IMR-90 (cell line): ENCODE results near the gene ENAH.

Experiments
- MAZ ChIP-seq: IDR thresholded peaks from 2 replicates; pipeline ENCODE4 v1.6.1; 2012; ENCODE audit warnings: low read depth, mild to moderate bottlenecking, low read length, improper control_type of control experiment, moderate library complexity, borderline replicate concordance
- POLR2A ChIP-seq: IDR thresholded peaks from 2 replicates; pipeline ENCODE4 v1.6.1; 2012; ENCODE audit warnings: mild to moderate bottlenecking, low read depth, low read length
- RFX5 ChIP-seq: IDR thresholded peaks from 2 replicates; pipeline ENCODE4 v1.8.0; 2012; ENCODE audit warnings: low read depth, mild to moderate bottlenecking, low read length, moderate library complexity
- SMC3 ChIP-seq: fragments of 150-350 bp; IDR thresholded peaks from 2 replicates; pipeline ENCODE4 v1.6.1; 2016; ENCODE audit warnings: low read depth, mild to moderate bottlenecking, antibody characterized with exemption, low read length, moderate library complexity
- TF ChIP-seq, protein P1 (sequence below): conservative IDR thresholded peaks from 2 replicates; pipeline ENCODE4 v1.5.1; 2012; ENCODE audit warnings: mild to moderate bottlenecking, low read depth, low read length, improper control_type of control experiment
- TF ChIP-seq, protein P2 (sequence below): fragments of 150-350 bp; IDR thresholded peaks from 2 replicates; pipeline ENCODE4 v1.6.1; 2017; ENCODE audit warnings: mild to moderate bottlenecking, antibody characterized with exemption, low read length, low read depth

GRCh38 chr1:225474986-225475820 is 177.7 kb downstream of the ENAH start:
- peak; percentile 51; the same call in 1 of the 2 replicates for TF ChIP-seq MAZ
- TF ChIP-seq, protein P1, sequence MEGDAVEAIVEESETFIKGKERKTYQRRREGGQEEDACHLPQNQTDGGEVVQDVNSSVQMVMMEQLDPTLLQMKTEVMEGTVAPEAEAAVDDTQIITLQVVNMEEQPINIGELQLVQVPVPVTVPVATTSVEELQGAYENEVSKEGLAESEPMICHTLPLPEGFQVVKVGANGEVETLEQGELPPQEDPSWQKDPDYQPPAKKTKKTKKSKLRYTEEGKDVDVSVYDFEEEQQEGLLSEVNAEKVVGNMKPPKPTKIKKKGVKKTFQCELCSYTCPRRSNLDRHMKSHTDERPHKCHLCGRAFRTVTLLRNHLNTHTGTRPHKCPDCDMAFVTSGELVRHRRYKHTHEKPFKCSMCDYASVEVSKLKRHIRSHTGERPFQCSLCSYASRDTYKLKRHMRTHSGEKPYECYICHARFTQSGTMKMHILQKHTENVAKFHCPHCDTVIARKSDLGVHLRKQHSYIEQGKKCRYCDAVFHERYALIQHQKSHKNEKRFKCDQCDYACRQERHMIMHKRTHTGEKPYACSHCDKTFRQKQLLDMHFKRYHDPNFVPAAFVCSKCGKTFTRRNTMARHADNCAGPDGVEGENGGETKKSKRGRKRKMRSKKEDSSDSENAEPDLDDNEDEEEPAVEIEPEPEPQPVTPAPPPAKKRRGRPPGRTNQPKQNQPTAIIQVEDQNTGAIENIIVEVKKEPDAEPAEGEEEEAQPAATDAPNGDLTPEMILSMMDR: peak; percentile 100; the same call in 1 of the 2 replicates
- TF ChIP-seq POLR2A: peak; percentile 74
- no peak for TF ChIP-seq RFX5
- TF ChIP-seq, protein P2, sequence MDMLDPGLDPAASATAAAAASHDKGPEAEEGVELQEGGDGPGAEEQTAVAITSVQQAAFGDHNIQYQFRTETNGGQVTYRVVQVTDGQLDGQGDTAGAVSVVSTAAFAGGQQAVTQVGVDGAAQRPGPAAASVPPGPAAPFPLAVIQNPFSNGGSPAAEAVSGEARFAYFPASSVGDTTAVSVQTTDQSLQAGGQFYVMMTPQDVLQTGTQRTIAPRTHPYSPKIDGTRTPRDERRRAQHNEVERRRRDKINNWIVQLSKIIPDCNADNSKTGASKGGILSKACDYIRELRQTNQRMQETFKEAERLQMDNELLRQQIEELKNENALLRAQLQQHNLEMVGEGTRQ: no peak
- TF ChIP-seq SMC3: peak; percentile 100
